Stomach (tissue), 9 donors: Measurements from ENCODE around the gene CLSTN2. TPM values are rescaled to one million over a fixed set of nuclear protein-coding genes. Genes with fewer than 3 reads are reported as not detected.

ENCODE experiments used
- DNase-seq, 2 donors: peaks; one replicate each; pipeline versions ENCODE4 v3.0.0 to v3.0.0-alpha.2; 2013 to 2019
- H3K27ac ChIP-seq, 5 donors: fragments of 200-600 bp in 4 of 5; sonication (generic) in 4 of 5; one replicate each; pipeline ENCODE4 v1.5.1; 2013 to 2019; ENCODE audit warnings: mild to moderate bottlenecking in 1 of 5, moderate library complexity in 1 of 5
- H3K27me3 ChIP-seq, 3 donors: fragments of 200-600 bp; sonication (generic); one replicate each; pipeline ENCODE4 v1.5.1; 2017 to 2019; ENCODE audit warnings: mixed run types in 1 of 3
- H3K36me3 ChIP-seq, 4 donors: fragments of 200-600 bp; sonication (generic); 1 replicate in 3 of 4; 2 replicates in 1 of 4; pipeline ENCODE4 v1.5.1; 2016 to 2019
- H3K4me1 ChIP-seq, 4 donors: fragments of 200-600 bp; sonication (generic); one replicate each; pipeline ENCODE4 v1.5.1; 2016 to 2019
- H3K4me3 ChIP-seq, 4 donors: fragments of 200-600 bp; sonication (generic) in 3 of 4; one replicate each; pipeline ENCODE4 v1.5.1; 2016 to 2019; ENCODE audit warnings: mild to moderate bottlenecking in 1 of 4
- H3K9me3 ChIP-seq, 4 donors: fragments of 200-600 bp; sonication (generic); one replicate each; pipeline ENCODE4 v1.5.1; 2016 to 2019
- EP300 ChIP-seq: sonication (generic); formaldehyde crosslinking; IDR thresholded peaks from one replicate; pipeline ENCODE4 v1.6.1; 2017; ENCODE audit warnings: antibody characterized with exemption
- POLR2A ChIP-seq, 4 donors: fragments of 450-650 bp; IDR thresholded peaks; one replicate each; pipeline ENCODE4 v1.6.1; 2016; ENCODE audit warnings: antibody characterized with exemption in 4 of 4, control low read depth in 2 of 4, mild to moderate bottlenecking in 1 of 4, moderate library complexity in 1 of 4
- POLR2AphosphoS5 ChIP-seq, 3 donors: sonication (generic); formaldehyde crosslinking; IDR thresholded peaks; one replicate each; pipeline ENCODE4 v1.6.1; 2016; ENCODE audit warnings: antibody characterized with exemption in 3 of 3
- WGBS, 5 donors: extraction: QIAGEN DNeasy Blood & Tissue Kit in 3 of 5; methylation state at CpG; one replicate each; pipeline versions ENCODE4 v1.1.5 to v1.1.7; 2013 to 2018; 5-methylcytosine and 5-hydroxymethylcytosine counted together
- intact Hi-C: fragments of 100-400 bp; cut with DNase I; formaldehyde crosslinking; loops from one replicate; pipeline ENCODE4 v1.15.1; 2023; ENCODE audit warnings: low total_unique reads
- polyA plus RNA-seq, 3 donors: library from polyadenylated mRNA; stranded (reverse); fragments of 200-250 nt; gene quantifications; one replicate each; pipeline ENCODE4 v1.2.3, GENCODE V29; 2013
- total RNA-seq, 5 donors: library from RNA; depleted of rRNA; stranded (reverse); fragments of >200 nt; gene quantifications; one replicate each; pipeline versions ENCODE4 v1.1.0 to v1.2.3, GENCODE V29; 2014 to 2016
- TF ChIP-seq, protein P1 (sequence below), 7 experiments: fragments of 450-650 bp in 4 of 7; fragments of 200-600 bp in 3 of 7; sonication (generic) in 3 of 7; IDR thresholded peaks; one replicate each; pipeline ENCODE4 v1.5.1; 2016 to 2019; ENCODE audit warnings: antibody characterized with exemption in 7 of 7, control low read depth in 2 of 7, mild to moderate bottlenecking in 1 of 7
- donor health status: healthy with polysubstance abuse.
- donor health status: Bipolar disorder and iron deficiency.
- donor health status: healthy.

CLSTN2 gene
- total and polyA plus RNA-seq, 8 donors = 0.10 to 5.4 (median 1.7) TPM

DNA sequence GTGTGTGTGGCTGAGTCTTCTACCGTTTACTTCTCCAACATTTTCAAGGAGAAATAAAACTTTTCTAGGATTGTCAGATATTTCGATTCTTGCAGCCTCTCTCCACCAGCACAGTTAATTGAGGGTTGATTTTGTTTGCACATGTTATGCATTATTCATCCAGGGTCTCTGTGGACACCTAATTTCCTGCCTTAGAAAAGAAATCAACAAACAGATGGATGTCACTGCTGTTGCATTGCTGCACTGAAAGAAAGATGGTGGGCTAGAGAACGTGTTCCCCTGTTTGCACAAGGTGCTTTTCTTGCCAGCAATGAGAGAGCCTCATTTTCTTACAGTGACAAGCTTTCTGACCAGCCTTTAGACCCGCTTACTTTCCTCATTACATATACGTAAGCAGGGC is 150.0 kb downstream of the CLSTN2 start:
- 70 to 78% (median 75%) methylated on average over 5 of the region's 5 CpGs for WGBS, 5 donors
- DNase-seq = no peak
- Histone ChIP-seq H3K4me3 (no peak overlapping the region), H3K27me3 (no peaks in the 10 kb centered on the region), H3K9me3 (peaks cover 0 to 4% (median 0%) of the 10 kb centered on the region in 4 donors), H3K4me1 (no peaks in the 10 kb centered on the region), H3K36me3 (no peaks in the 10 kb centered on the region), H3K27ac (no peak overlapping the region)
- intact Hi-C loops = no loop called here
- TF ChIP-seq POLR2AphosphoS5 (IDR thresholded peaks at IDR 0.05) = no peak
- no peak for TF ChIP-seq POLR2A (IDR thresholded peaks at IDR 0.05)
- TF ChIP-seq EP300 = no peak
- TF ChIP-seq, protein P1, sequence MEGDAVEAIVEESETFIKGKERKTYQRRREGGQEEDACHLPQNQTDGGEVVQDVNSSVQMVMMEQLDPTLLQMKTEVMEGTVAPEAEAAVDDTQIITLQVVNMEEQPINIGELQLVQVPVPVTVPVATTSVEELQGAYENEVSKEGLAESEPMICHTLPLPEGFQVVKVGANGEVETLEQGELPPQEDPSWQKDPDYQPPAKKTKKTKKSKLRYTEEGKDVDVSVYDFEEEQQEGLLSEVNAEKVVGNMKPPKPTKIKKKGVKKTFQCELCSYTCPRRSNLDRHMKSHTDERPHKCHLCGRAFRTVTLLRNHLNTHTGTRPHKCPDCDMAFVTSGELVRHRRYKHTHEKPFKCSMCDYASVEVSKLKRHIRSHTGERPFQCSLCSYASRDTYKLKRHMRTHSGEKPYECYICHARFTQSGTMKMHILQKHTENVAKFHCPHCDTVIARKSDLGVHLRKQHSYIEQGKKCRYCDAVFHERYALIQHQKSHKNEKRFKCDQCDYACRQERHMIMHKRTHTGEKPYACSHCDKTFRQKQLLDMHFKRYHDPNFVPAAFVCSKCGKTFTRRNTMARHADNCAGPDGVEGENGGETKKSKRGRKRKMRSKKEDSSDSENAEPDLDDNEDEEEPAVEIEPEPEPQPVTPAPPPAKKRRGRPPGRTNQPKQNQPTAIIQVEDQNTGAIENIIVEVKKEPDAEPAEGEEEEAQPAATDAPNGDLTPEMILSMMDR (IDR thresholded peaks at IDR 0.05) = no peak

DNA sequence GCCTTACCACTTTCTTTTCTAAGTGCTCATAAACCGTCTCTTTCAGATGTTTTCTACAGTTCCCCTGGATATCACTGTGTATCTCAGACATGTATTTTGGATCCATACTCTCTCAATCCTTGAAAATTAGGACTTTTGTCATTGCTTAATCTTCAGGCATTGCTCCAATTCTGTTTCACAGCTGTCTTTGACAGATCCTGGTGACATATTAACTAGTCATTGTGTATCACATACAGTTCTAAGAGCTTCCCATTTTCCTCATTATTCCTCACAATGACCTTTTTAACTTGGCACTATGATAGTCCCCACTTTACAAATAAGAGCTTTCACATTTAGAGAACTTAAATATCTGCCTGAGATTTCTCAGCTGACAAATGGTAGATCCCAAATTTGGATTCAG is 151.7 kb downstream of the CLSTN2 start:
- H3K27ac ChIP-seq = no peak overlapping the region
- H3K36me3 ChIP-seq = no peaks in the 10 kb centered on the region
- WGBS, 5 donors = 51 to 65% (median 58%) methylated on average over 1 of the region's 1 CpG
- no peak overlapping the region for H3K4me3 ChIP-seq
- no peaks in the 10 kb centered on the region for H3K27me3 ChIP-seq
- no peak for TF ChIP-seq POLR2A (IDR thresholded peaks at IDR 0.05)
- TF ChIP-seq, protein P1 (IDR thresholded peaks at IDR 0.05) = no peak
- no peak for TF ChIP-seq POLR2AphosphoS5 (IDR thresholded peaks at IDR 0.05)
- TF ChIP-seq EP300 = no peak
- intact Hi-C loops = no loop called here
- no peaks in the 10 kb centered on the region for H3K4me1 ChIP-seq
- DNase-seq = no peak
- peaks cover 0 to 4% (median 0%) of the 10 kb centered on the region in 4 donors for H3K9me3 ChIP-seq

DNA sequence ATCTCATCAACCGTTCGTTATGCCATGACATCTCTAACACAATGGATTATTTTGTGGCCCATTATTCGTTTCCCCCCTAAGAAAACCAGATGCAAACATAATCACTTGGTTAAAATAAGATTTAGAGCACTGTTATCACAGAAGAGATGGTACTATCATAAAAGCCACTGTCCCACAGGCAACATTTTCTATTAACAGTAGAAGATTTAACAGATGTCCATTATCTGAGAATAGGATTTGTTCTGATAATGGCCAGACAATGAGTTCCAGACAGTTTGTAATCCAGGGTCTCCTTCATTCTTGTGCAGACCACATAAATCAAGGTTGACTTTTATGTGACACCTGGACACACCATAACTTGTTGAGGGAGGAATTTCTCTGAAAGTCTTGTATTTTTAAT is 153.1 kb downstream of the CLSTN2 start:
- H3K27me3 ChIP-seq = no peaks in the 10 kb centered on the region
- H3K4me1 ChIP-seq = no peaks in the 10 kb centered on the region
- no peak overlapping the region for H3K27ac ChIP-seq
- intact Hi-C loops = no loop called here
- no peak for DNase-seq
- peaks cover 0 to 4% (median 0%) of the 10 kb centered on the region in 4 donors for H3K9me3 ChIP-seq
- no peaks in the 10 kb centered on the region for H3K36me3 ChIP-seq
- 73 to 79% (median 77%) methylated on average over 3 of the region's 3 CpGs for WGBS, 5 donors
- no peak overlapping the region for H3K4me3 ChIP-seq
- no peak for TF ChIP-seq POLR2A (IDR thresholded peaks at IDR 0.05)
- TF ChIP-seq, protein P1 (IDR thresholded peaks at IDR 0.05) = no peak
- no peak for TF ChIP-seq POLR2AphosphoS5 (IDR thresholded peaks at IDR 0.05)
- TF ChIP-seq EP300 = no peak

DNA sequence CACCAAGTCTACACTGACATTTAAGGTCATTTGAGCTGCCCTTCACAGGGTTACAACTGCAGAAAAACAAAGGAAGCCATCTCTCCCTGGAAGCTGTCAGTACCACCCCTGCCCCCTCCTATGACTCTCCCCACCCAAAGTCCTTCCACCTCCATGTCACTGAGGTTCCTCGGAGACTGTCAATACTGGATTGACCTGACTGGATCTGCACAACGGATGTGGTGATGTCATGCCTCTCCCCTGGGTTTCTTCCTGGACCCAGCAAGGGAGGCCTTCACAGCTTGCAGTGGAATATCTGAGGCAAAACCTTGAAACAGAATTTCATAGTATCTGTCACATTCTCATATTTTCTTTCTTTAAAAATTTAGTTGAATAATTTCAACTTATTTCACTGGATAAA is 153.5 kb downstream of the CLSTN2 start:
- no peak for TF ChIP-seq POLR2AphosphoS5 (IDR thresholded peaks at IDR 0.05)
- TF ChIP-seq, protein P1 (IDR thresholded peaks at IDR 0.05) = no peak
- TF ChIP-seq EP300 = no peak
- TF ChIP-seq POLR2A (IDR thresholded peaks at IDR 0.05) = no peak
- H3K36me3 ChIP-seq = no peaks in the 10 kb centered on the region
- H3K4me1 ChIP-seq = no peaks in the 10 kb centered on the region
- DNase-seq = no peak
- H3K9me3 ChIP-seq = peaks cover 0 to 4% (median 0%) of the 10 kb centered on the region in 4 donors
- no peaks in the 10 kb centered on the region for H3K27me3 ChIP-seq
- intact Hi-C loops = no loop called here
- WGBS, 5 donors = 71 to 100% (median 88%) methylated on average over 2 of the region's 2 CpGs
- H3K4me3 ChIP-seq = no peak overlapping the region
- H3K27ac ChIP-seq = no peak overlapping the region
